ENCODE measurements around the gene DNAJC6. TPM values are rescaled to one million over a fixed set of nuclear protein-coding genes. Genes with fewer than 3 reads are reported as not detected.

DNAJC6 gene
- total RNA-seq, 4 donors from 2014 or later: 0.99 to 3.6 (median 2.5) TPM

DNA sequence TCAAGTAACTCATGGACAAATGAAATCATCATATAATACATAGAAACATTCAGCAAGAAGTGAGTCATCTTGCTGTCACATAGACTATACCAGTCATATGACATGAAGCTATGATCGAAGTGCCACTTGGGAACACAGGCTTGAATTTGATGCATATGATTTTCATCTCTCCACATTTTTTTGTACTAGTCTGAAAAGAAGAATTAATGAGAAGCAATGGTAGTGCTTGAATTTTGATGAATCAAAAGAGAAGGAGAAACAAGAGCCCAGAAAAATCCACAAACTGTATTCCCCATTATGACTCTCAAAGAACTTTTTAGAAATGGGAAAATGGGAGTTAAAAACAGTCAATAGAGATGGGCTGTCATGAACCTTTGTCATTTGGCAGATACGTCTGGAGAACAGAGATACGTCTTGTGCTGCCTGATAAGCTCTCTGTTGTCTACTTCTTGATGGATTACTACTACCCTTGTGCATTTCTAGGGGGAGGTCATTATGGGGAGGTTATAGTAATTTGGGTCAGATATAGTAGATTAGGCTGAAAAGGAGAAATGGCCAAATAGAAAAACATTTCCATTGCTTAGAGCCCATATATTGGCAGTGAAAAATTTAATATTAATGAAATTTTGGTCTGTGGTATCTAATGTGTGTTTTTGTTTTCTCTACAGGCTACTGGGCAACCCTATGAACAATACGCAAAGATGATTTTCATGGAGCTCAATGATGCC lies 103.1 kb downstream of the DNAJC6 start:
- intact Hi-C loops (cut with DNase I; ENCODE audit: low total_unique reads): no loop called here
- no peak for DNase-seq (ENCODE audit: low spot score in 2 of 2)
- TF ChIP-seq, protein P1, sequence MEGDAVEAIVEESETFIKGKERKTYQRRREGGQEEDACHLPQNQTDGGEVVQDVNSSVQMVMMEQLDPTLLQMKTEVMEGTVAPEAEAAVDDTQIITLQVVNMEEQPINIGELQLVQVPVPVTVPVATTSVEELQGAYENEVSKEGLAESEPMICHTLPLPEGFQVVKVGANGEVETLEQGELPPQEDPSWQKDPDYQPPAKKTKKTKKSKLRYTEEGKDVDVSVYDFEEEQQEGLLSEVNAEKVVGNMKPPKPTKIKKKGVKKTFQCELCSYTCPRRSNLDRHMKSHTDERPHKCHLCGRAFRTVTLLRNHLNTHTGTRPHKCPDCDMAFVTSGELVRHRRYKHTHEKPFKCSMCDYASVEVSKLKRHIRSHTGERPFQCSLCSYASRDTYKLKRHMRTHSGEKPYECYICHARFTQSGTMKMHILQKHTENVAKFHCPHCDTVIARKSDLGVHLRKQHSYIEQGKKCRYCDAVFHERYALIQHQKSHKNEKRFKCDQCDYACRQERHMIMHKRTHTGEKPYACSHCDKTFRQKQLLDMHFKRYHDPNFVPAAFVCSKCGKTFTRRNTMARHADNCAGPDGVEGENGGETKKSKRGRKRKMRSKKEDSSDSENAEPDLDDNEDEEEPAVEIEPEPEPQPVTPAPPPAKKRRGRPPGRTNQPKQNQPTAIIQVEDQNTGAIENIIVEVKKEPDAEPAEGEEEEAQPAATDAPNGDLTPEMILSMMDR (IDR thresholded peaks at IDR 0.05): no peak
- TF ChIP-seq POLR2A (IDR thresholded peaks at IDR 0.05): no peak
- 90 to 92% methylated on average over 4 of the region's 4 CpGs for WGBS, 2 donors
- no peak overlapping the region for H3K4me3 ChIP-seq (ENCODE audit: low read depth, poor library complexity, severe bottlenecking)

- no peak for DNase-seq (ENCODE audit: low spot score in 2 of 2)
- intact Hi-C loops (cut with DNase I; ENCODE audit: low total_unique reads): no loop called here
- TF ChIP-seq, protein P1 (IDR thresholded peaks at IDR 0.05): no peak
- TF ChIP-seq POLR2A (IDR thresholded peaks at IDR 0.05): no peak
- WGBS, 2 donors: 92 to 94% methylated on average over 3 of the region's 3 CpGs
- H3K4me3 ChIP-seq (ENCODE audit: low read depth, poor library complexity, severe bottlenecking): no peak overlapping the region
Observed at GRCh38 chr1:65412984-65413375, 103.6 kb downstream of the DNAJC6 start.

- intact Hi-C loops (cut with DNase I; ENCODE audit: low total_unique reads): no loop called here
- H3K4me3 ChIP-seq (ENCODE audit: low read depth, poor library complexity, severe bottlenecking): no peak overlapping the region
- no peak for DNase-seq (ENCODE audit: low spot score in 2 of 2)
- WGBS, 2 donors: 69 to 74% methylated on average over 4 of the region's 4 CpGs
- TF ChIP-seq, protein P1 (IDR thresholded peaks at IDR 0.05): no peak
- TF ChIP-seq POLR2A (IDR thresholded peaks at IDR 0.05): no peak
Observed at GRCh38 chr1:65414538-65414937, 105.2 kb downstream of the DNAJC6 start.

DNA sequence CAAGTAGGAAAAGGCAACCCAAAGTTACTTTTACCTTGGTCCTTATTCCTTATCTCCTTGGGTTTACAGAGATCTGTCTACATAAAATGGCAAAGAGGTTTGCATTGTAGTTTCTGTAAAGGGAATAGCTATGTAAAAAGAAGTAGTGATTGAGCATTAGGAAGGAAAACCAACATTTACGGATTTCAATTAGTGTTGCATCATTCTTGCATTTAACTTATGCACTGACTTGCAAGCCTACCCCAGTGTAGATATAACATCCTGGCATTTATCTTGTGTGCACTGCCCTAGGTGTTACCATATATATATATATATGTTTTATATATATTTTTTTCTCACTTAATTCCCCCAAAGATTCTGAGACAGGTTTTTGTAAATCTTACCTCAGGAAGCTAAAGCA lies 107.4 kb downstream of the DNAJC6 start:
- 81 to 98% methylated on average over 1 of the region's 1 CpG for WGBS, 2 donors
- H3K4me3 ChIP-seq (ENCODE audit: low read depth, poor library complexity, severe bottlenecking): no peak overlapping the region
- no peak for DNase-seq (ENCODE audit: low spot score in 2 of 2)
- no peak for TF ChIP-seq POLR2A (IDR thresholded peaks at IDR 0.05)
- intact Hi-C loops (cut with DNase I; ENCODE audit: low total_unique reads): no loop called here

- DNase-seq (ENCODE audit: low spot score in 2 of 2): no peak
- intact Hi-C loops (cut with DNase I; ENCODE audit: low total_unique reads): no loop called here
- WGBS, 2 donors: 52 to 66% methylated on average over 2 of the region's 2 CpGs
- TF ChIP-seq, protein P1 (IDR thresholded peaks at IDR 0.05): no peak
- no peak for TF ChIP-seq POLR2A (IDR thresholded peaks at IDR 0.05)
- no peak overlapping the region for H3K4me3 ChIP-seq (ENCODE audit: low read depth, poor library complexity, severe bottlenecking)
Observed at GRCh38 chr1:65417729-65418128, 108.4 kb downstream of the DNAJC6 start.

DNA sequence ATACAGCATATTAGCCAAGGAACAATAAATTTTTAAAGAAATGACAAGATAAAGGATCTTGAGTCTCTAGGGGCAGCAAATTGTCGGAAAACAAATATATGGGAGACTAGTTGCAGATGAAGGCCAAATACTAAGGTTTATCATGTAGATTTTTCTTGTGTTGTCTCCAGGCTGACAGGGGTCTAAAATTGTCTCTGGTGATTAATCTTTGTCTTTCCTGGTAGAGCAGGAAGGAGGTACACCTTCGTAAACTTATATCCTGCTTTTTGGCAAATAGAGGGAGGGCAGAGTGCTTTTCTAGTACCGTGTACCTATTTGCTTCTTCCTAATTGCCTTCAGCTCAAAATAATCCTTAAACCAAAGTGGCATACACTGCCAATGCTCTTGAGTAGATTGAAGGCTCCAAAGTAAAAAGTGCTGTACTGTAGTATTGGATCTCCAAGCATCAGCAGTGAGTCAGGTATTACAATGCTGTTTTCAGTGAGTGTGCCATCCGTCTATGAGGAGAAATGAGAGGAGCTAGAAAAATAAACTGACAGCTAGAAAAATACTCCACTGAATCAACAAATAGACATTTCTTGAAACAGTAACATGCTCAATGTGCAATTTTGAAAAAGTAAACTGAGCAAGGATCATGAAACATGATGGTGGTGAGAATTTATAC lies 109.3 kb downstream of the DNAJC6 start:
- intact Hi-C loops (cut with DNase I; ENCODE audit: low total_unique reads): no loop called here
- WGBS, 2 donors: 90 to 95% methylated on average over 4 of the region's 4 CpGs

More for the DNA sequence above, 109.3 kb downstream of the DNAJC6 start:
- no peak for DNase-seq (ENCODE audit: low spot score in 2 of 2)
- no peak overlapping the region for H3K4me3 ChIP-seq (ENCODE audit: low read depth, poor library complexity, severe bottlenecking)
- TF ChIP-seq, protein P1 (IDR thresholded peaks at IDR 0.05): no peak
- no peak for TF ChIP-seq POLR2A (IDR thresholded peaks at IDR 0.05)
